GM18498 (cell line): Measurements from ENCODE around the gene IRF9.

Source experiments
- ATAC-seq: cut with Tn5 transposase; IDR thresholded peaks from one replicate; pipeline ENCODE4 v1.9.1; 2021; ENCODE audit warnings: mild to moderate bottlenecking, moderate library complexity; ENCODE audit not compliant: unreplicated experiment

The IRF9 gene, protein sequence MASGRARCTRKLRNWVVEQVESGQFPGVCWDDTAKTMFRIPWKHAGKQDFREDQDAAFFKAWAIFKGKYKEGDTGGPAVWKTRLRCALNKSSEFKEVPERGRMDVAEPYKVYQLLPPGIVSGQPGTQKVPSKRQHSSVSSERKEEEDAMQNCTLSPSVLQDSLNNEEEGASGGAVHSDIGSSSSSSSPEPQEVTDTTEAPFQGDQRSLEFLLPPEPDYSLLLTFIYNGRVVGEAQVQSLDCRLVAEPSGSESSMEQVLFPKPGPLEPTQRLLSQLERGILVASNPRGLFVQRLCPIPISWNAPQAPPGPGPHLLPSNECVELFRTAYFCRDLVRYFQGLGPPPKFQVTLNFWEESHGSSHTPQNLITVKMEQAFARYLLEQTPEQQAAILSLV

GRCh38 chr14:24160850-24161804 is at the start of gene IRF9:
Gene IRF9 (plus strand): TSS chr14:24161265. CDS start chr14:24162145, 880 bp downstream.
- peak; percentile 80 for ATAC-seq

DNA sequence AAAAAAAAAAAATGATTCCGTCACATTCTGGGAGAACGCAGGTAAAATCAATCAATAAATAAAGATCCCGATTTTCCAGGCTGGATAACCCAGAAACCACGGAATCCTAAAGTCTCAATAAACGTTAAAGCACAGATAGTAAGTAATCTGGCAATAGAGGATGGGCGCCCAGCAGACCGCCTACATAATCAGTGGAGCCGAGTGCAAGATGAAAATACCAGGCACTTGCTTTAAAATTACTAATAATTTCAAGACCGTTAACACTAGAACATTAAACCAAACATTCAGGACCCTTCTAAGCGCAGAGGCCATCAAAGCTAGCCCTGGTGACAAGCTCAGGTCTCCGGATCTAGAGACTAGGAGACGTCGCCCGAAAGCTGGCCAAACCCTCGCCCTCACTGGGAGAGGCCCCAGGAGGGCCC is 47.7 kb upstream of the IRF9 start:
- no peak for ATAC-seq

- peak; percentile 31 for ATAC-seq
Observed at GRCh38 chr14:24113801-24114531, 47.1 kb upstream of the IRF9 start.

DNA sequence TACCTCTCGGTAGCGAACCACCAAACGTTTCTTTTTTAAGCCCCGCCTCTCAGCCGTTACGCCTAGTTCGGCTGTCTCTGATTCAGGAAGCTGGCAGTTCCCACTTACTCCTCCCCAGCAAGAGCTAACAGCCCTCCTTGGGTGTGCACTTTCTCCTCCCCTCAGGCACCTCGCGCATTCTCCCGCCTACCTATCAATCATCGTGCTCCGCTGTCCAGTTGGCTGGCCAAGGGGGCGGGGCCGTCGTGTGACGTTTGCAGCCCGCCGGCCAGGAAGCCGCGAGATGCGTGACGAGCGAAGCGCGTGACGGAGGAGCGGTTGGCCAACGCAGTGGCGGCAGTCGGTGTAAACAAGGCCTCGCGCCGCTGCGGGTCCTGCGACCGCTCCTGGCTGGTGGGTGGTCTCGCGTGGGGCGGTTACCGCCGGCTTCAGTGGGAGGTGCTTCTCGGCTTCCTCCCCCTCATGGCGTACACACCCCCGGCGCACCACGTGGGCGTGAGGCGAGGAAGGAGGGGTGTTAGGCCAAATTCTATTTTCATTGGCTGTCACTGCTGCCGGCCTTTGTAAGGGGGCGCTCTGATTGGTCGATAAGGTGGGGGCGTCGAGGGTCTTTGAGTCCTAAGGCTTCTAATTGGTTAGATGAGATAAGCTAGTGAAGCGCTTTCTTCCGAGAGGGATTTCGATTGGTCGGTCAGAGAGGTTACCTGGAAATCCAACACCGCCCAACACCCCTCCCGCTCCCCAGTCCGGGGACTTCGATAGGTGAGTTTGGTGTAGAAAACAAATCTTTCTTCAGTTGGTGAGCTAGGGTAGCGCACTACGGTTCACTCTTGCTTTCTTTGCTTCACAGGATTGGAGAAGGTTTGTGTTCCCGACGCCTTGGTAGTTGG is 46.3 kb upstream of the IRF9 start, which contains the start of the genes DCAF11 and NRL:
Gene DCAF11 (plus strand): TSS at position 246 of the 890 bp plus-strand sequence. CDS start 818 bp downstream, outside the sequence.
Gene NRL (minus strand): TSS at position 418 of the 890 bp plus-strand sequence. CDS start 32,101 bp downstream, outside the sequence.
- peak; percentile 87 for ATAC-seq

GRCh38 chr14:24115422-24116127 is 45.5 kb upstream of the IRF9 start:
- ATAC-seq = no peak

- no peak for ATAC-seq
Observed at GRCh38 chr14:24116128-24116814, 44.8 kb upstream of the IRF9 start.

- no peak for ATAC-seq
Observed at GRCh38 chr14:24117179-24117578, 43.9 kb upstream of the IRF9 start.

DNA sequence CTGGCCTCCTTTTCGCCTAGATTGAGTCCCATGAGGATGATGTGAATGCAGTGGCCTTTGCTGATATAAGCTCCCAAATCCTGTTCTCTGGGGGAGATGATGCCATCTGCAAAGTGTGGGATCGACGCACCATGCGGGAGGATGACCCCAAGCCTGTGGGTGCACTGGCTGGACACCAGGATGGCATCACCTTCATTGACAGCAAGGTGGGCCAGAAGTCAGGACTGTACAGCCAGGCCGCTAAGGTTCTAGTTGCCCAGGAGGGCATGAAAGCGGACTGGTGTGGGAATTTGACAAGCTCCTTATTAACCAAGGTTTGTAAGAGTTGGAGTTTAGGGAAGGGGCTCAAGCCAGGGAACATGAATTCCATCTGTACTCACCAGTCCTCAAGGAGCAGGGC is 41.4 kb upstream of the IRF9 start:
- no peak for ATAC-seq

DNA sequence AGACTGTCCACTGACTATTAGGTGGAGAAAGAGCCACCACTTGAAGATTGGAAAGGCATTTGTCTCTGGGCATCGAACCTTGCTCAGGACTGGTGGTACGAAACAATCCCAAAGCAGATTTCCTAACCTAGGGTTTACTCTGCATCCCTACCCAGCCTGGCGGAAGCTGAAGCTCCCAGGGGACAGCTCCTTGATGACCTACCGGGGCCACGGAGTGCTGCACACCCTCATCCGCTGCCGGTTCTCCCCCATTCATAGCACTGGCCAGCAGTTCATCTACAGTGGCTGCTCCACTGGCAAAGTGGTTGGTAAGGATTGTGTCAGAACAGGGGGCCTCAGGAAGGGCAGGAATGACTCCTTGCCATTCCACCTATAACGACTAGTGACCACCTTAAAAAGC is 39.9 kb upstream of the IRF9 start:
- ATAC-seq = no peak

DNA sequence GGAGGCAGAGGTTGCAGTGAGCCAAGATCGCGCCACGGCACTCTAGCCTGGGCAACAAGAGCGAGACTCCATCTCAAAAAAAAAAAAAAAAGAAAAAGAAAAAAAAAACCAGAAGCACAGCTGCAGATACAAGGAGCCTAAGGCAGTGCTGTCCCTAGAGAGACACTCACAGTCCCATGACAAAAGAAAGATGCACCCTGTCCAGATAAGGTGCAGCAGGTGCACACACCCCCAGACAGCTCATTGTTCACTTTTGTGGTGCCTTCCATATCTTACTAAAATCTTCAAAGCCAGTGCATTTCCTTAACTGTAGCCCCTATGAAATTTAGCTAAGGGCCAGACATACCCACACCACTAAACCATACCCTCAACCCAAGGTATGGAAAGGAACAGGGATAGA is 38.6 kb upstream of the IRF9 start:
- no peak for ATAC-seq

DNA sequence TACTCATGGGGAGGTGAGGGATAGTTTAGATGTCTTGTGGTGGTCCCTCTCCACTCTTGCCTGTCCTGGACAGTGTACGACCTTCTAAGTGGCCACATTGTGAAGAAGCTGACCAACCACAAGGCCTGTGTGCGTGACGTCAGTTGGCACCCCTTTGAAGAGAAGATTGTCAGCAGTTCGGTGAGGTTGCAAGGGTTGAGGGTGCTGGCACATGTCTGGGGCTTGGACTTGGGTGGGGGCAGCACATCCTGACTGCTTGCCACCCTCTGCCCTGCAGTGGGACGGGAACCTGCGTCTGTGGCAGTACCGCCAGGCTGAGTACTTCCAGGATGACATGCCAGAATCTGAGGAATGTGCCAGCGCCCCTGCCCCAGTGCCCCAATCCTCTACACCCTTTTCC is 38.2 kb upstream of the IRF9 start:
- no peak for ATAC-seq

DNA sequence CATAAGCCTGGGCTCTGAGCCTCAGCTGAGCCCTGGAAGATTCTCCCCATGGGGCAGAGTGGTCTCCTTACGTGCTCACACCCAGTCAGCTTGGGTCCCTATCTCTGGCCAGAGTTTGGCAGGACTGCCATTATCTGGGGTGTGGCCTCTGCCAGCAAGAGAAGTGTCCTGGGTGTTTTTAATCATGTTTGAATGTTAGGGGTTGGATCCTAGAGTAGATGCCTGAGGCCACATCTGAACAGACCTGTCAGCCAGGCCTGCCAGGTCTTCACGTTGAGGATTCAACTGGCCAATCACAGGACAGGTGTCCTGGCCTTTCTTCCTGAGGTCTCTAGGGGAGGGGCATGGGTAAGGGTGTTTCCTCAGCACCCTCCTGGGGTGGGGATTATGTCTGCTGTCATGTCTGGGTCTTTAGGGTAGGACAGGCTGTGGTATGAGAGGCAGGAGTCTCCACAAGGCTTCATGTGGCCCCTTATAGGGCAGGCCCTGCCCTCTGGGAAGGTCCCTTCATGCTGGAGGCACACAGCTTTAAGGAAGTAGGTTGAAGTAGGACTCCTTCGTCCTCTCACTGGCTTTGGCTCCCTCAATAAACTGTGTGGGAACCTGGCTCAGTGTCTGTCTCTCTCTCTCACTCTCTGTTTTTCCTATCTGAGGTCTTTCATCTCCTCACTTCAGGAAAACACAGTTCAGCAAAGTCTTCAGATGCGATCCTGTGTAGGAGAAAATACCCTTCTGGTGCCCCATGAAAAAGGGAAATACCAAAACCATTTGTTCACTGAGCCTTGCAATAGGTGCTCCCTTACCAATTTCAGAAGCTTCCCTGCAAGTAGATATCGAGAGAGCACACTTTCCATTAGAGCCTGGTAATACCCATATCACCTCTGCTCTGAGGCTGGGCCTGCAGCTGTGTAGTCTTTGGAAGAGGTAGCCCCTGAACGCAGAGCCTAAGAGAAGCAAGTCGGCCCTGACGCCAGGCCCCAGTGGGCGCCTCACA is 37.3 kb upstream of the IRF9 start:
- no peak for ATAC-seq

- no peak for ATAC-seq
Observed at GRCh38 chr14:24126939-24127338, 34.1 kb upstream of the IRF9 start.

DNA sequence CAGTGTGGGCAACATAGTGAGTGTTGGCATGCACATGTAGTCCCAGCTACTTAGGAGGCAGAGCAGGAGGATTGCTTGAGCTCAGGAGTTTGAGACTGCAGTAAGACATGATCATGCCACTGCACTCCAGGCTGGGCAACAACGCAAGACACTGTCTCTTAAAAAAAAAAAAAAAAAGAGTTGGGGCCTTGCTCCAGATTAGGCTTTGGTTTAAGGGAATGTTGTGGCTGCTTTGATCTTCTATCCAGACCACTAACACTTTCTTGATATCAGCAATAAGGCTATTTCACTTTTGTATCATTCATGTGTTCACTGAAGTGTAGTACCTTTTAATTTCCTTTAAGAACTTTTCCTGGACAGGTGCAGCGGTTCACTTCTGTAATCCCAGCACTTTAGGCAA is 33.4 kb upstream of the IRF9 start:
- ATAC-seq = no peak

GRCh38 chr14:24129410-24129998 is 31.6 kb upstream of the IRF9 start:
- no peak for ATAC-seq

DNA sequence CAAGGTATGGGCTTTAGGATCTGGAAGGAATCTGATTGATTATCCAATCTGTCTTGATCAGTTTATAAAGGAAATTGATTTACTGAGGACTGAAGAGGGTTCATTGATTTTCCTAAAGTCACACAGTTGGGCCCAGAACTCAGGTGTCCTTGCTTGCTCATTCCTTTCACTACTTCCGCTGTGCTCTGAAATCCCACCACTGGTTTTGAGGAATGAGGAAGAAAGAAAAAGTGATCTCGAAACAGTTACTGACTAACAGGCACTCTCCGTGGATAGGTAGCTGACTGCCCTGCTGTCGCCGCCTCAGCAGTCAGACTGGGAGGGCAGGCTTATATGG is 30.7 kb upstream of the IRF9 start, which contains the start of gene FITM1:
Gene FITM1 (plus strand): TSS at position 280 of the 337 bp plus-strand sequence. CDS start 905 bp downstream, outside the sequence.
- ATAC-seq = no peak
